HG03521 (cell line): ENCODE results near the gene FAM234B.
A peak's percentile ranks its signal among the peaks of the same experiment; 100 is the strongest.

Experiments
- ATAC-seq: cut with Tn5 transposase; IDR thresholded peaks from one replicate; pipeline ENCODE4 v1.9.1; 2021; ENCODE audit warnings: mild to moderate bottlenecking, moderate library complexity; ENCODE audit not compliant: unreplicated experiment

FAM234B gene

GRCh38 chr12:13087766-13088165 lies 43.6 kb downstream of the FAM234B start:
- no peak for ATAC-seq

- ATAC-seq: no peak
Measured at GRCh38 chr12:13088496-13088895, 44.3 kb downstream of the FAM234B start.

- no peak for ATAC-seq
Measured at GRCh38 chr12:13090054-13090453, 45.9 kb downstream of the FAM234B start.

- no peak for ATAC-seq
Measured at GRCh38 chr12:13091832-13092231, 47.7 kb downstream of the FAM234B start.

- ATAC-seq: no peak
Measured at GRCh38 chr12:13093191-13093847, 49.1 kb downstream of the FAM234B start.

- ATAC-seq: no peak
Measured at GRCh38 chr12:13093848-13094220, 49.7 kb downstream of the FAM234B start.

- no peak for ATAC-seq
Measured at GRCh38 chr12:13094367-13094766, 50.2 kb downstream of the FAM234B start.

- ATAC-seq: no peak
Measured at GRCh38 chr12:13095266-13095995, 51.2 kb downstream of the FAM234B start.

- ATAC-seq: no peak
Measured at GRCh38 chr12:13097491-13098011, 53.4 kb downstream of the FAM234B start.

GRCh38 chr12:13099066-13099843 lies 55.1 kb downstream of the FAM234B start:
- no peak for ATAC-seq

GRCh38 chr12:13099844-13100604 lies 55.8 kb downstream of the FAM234B start:
- ATAC-seq: no peak

GRCh38 chr12:13100605-13100881 lies 56.4 kb downstream of the FAM234B start:
- ATAC-seq: no peak

GRCh38 chr12:13100882-13101769 lies 56.9 kb downstream of the FAM234B start:
- peak; percentile 87 for ATAC-seq

- ATAC-seq: no peak
Measured at GRCh38 chr12:13101821-13102375, 57.7 kb downstream of the FAM234B start.

- ATAC-seq: no peak
Measured at GRCh38 chr12:13102461-13103195, 58.4 kb downstream of the FAM234B start.

GRCh38 chr12:13103391-13104033 lies 59.3 kb downstream of the FAM234B start, which contains the start of gene GSG1:
TSS of gene GSG1 (minus strand) at chr12:13103667. CDS start at chr12:13103512, 155 bp downstream.
- no peak for ATAC-seq

GRCh38 chr12:13104409-13104808 lies 60.2 kb downstream of the FAM234B start:
- no peak for ATAC-seq

- no peak for ATAC-seq
Measured at GRCh38 chr12:13105781-13106180, 61.6 kb downstream of the FAM234B start.
